Measurements from ENCODE around the gene DDX56. TPM values are rescaled to one million over a fixed set of nuclear protein-coding genes. Genes with fewer than 3 reads are reported as not detected.

The DDX56 gene
- total RNA-seq, 1 experiment from 2014 or later, result 147 TPM

- H3K27ac ChIP-seq (ENCODE audit: low read length), result no peak overlapping the region
- no peaks in the 10 kb centered on the region for H3K9me3 ChIP-seq (ENCODE audit: control insufficient read depth, insufficient read depth, low read depth, low read length)
- no TSS peak for BruUV-seq (replicated peaks)
- H3K36me3 ChIP-seq (ENCODE audit: control insufficient read depth, insufficient read depth, low read length), result peaks cover 18% of the 10 kb centered on the region
- in situ Hi-C loops (cut with HindIII; ENCODE audit: low pct_unique_long_range_greater_than_20kb, low sequenced_read_pairs) (no loop called here), intact Hi-C loops (cut with micrococcal nuclease; ENCODE audit: unreplicated experiment) (loop anchor here (10.0 kb wide), 1 partner anchor 322 kb away; no protein-coding TSS in a partner anchor)
- H3K27me3 ChIP-seq (ENCODE audit: control insufficient read depth, insufficient read depth, low read length), result no peaks in the 10 kb centered on the region
- CTCF ChIA-PET, result interaction anchor here (0.5 to 1.1 kb wide), 2 partner anchors 12 to 31 kb away, joined by 3 to 4 read pairs; no protein-coding TSS in a partner anchor
- TF ChIP-seq TCF7L2 (IDR thresholded peaks at IDR 0.05; ENCODE audit: low read depth, low read length), result no peak
- no peak for TF ChIP-seq CTCF (IDR thresholded peaks at IDR 0.05)
- no peak overlapping the region for H3K4me3 ChIP-seq (ENCODE audit: low read depth in 2 of 2, low read length in 2 of 2)
- ATAC-seq (no peak), DNase-seq (ENCODE audit: low read depth, low spot score) (no peak)
- POLR2A ChIA-PET, result no interaction called here
- peaks cover 6% of the 10 kb centered on the region; the same call in 1 of the 2 replicates for H3K4me1 ChIP-seq (ENCODE audit: control insufficient read depth, insufficient read depth, low read length)
Observed at GRCh38 chr7:44566680-44567079, 7.0 kb downstream of the DDX56 start.

- peaks cover 17% of the 10 kb centered on the region; the same call in 1 of the 2 replicates for H3K36me3 ChIP-seq (ENCODE audit: control insufficient read depth, insufficient read depth, low read length)
Observed at GRCh38 chr7:44565795-44566559, 7.7 kb downstream of the DDX56 start.

More at GRCh38 chr7:44565795-44566559, 7.7 kb downstream of the DDX56 start:
- CTCF ChIA-PET, result interaction anchor here (0.6 to 1.7 kb wide), 5 partner anchors 12 to 325 kb away, joined by 3 to 13 read pairs (median 4); no protein-coding TSS in a partner anchor
- intact Hi-C loops (cut with micrococcal nuclease; ENCODE audit: unreplicated experiment), result loop anchor here (10.0 kb wide), 1 partner anchor 321 kb away; no protein-coding TSS in a partner anchor
- in situ Hi-C loops (cut with HindIII; ENCODE audit: low pct_unique_long_range_greater_than_20kb, low sequenced_read_pairs), result no loop called here
- DNase-seq (ENCODE audit: low read depth, low spot score) (no peak), ATAC-seq (peak; percentile 75)
- no peak for TF ChIP-seq SIN3A (IDR thresholded peaks at IDR 0.05; ENCODE audit: borderline replicate concordance, insufficient read depth, low read depth, low read length)
- TF ChIP-seq REST (IDR thresholded peaks at IDR 0.05; ENCODE audit: insufficient read depth in 1 of 2, low read depth in 2 of 2, low read length in 1 of 2), result no peak
- no peak for TF ChIP-seq POLR2AphosphoS5 (IDR thresholded peaks at IDR 0.05; ENCODE audit: low read depth, low read length)
- TF ChIP-seq CTCF (IDR thresholded peaks at IDR 0.05), result no peak
- TF ChIP-seq TCF7L2 (IDR thresholded peaks at IDR 0.05; ENCODE audit: low read depth, low read length), result no peak
- Histone ChIP-seq H3K9me3 (ENCODE audit: control insufficient read depth, insufficient read depth, low read depth, low read length) (no peaks in the 10 kb centered on the region), H3K27me3 (ENCODE audit: control insufficient read depth, insufficient read depth, low read length) (no peaks in the 10 kb centered on the region), H3K4me1 (ENCODE audit: control insufficient read depth, insufficient read depth, low read length) (peaks cover 6% of the 10 kb centered on the region; the same call in 1 of the 2 replicates), H3K27ac (ENCODE audit: low read length) (no peak overlapping the region), H3K4me3 (ENCODE audit: low read depth in 2 of 2, low read length in 2 of 2) (no peak overlapping the region)
- no TSS peak for BruUV-seq (replicated peaks)
- POLR2A ChIA-PET, result no interaction called here
